Neural progenitor cell (in vitro differentiated cells): ENCODE results near the gene FJX1. TPM values are rescaled to one million over a fixed set of nuclear protein-coding genes. Genes with fewer than 3 reads are reported as not detected.

ENCODE experiments used
- DNase-seq: peaks from one replicate; pipeline ENCODE4 v3.0.0-alpha.2; 2016; ENCODE audit warnings: low spot score
- H2AFZ ChIP-seq: fragments of 200-600 bp; sonication (generic); replicated peaks from 2 replicates; pipeline ENCODE4 v1.6.1; 2016; ENCODE audit warnings: antibody characterized with exemption
- H3F3A ChIP-seq: fragments of 200-600 bp; sonication (generic); 2 replicates; pipeline ENCODE4 v1.6.1; 2016; ENCODE audit warnings: antibody characterized with exemption, low read depth
- H3K27ac ChIP-seq: fragments of 200-600 bp; sonication (generic); 2 replicates; pipeline ENCODE4 v1.5.1; 2016; ENCODE audit warnings: mild to moderate bottlenecking
- H3K27me3 ChIP-seq: fragments of 200-600 bp; sonication (generic); 2 replicates; pipeline ENCODE4 v1.6.1; 2016; ENCODE audit warnings: mild to moderate bottlenecking, moderate library complexity
- H3K36me3 ChIP-seq: fragments of 200-600 bp; sonication (generic); 2 replicates; pipeline ENCODE4 v1.5.1; 2016
- H3K4me1 ChIP-seq: fragments of 200-600 bp; sonication (generic); 2 replicates; pipeline ENCODE4 v1.6.1; 2016; ENCODE audit warnings: mixed run types
- H3K4me2 ChIP-seq: fragments of 200-600 bp; sonication (generic); 2 replicates; pipeline ENCODE4 v1.6.1; 2016
- H3K4me3 ChIP-seq: fragments of 200-600 bp; sonication (generic); 2 replicates; pipeline ENCODE4 v1.5.1; 2016
- H3K79me2 ChIP-seq: fragments of 200-600 bp; sonication (generic); 2 replicates; pipeline ENCODE4 v1.6.1; 2016; ENCODE audit warnings: low read depth
- H3K9ac ChIP-seq: fragments of 200-600 bp; sonication (generic); 2 replicates; pipeline ENCODE4 v1.6.1; 2016
- H3K9me3 ChIP-seq: fragments of 200-600 bp; sonication (generic); 2 replicates; pipeline ENCODE4 v1.5.1; 2016; ENCODE audit warnings: low read depth
- H4K20me1 ChIP-seq: fragments of 200-600 bp; sonication (generic); 2 replicates; pipeline ENCODE4 v1.6.1; 2016; ENCODE audit warnings: low read depth
- H3K27ac Mint-ChIP-seq: 3 replicates; pipeline ENCODE4 v1.8.0; 2021; ENCODE audit warnings: mixed read lengths
- H3K27me3 Mint-ChIP-seq: 2 replicates; pipeline ENCODE4 v1.8.0; 2022; ENCODE audit warnings: low read depth, mild to moderate bottlenecking, inconsistent platforms, moderate library complexity, mixed read lengths; ENCODE audit not compliant: insufficient read depth
- H3K36me3 Mint-ChIP-seq: 3 replicates; pipeline ENCODE4 v1.8.0; 2021; ENCODE audit warnings: mixed read lengths
- H3K4me1 Mint-ChIP-seq: 3 replicates; pipeline ENCODE4 v1.8.0; 2021; ENCODE audit warnings: mixed read lengths
- H3K4me3 Mint-ChIP-seq: 3 replicates; pipeline ENCODE4 v1.8.0; 2021; ENCODE audit warnings: mild to moderate bottlenecking, moderate library complexity, mixed read lengths
- H3K9me3 Mint-ChIP-seq: 3 replicates; pipeline ENCODE4 v1.8.0; 2020; ENCODE audit warnings: mixed read lengths
- CTCF ChIP-seq: fragments of 200-600 bp; sonication (generic); IDR thresholded peaks from 2 replicates; pipeline ENCODE4 v1.5.1; 2017; ENCODE audit warnings: antibody characterized with exemption, mild to moderate bottlenecking
- EZH2 ChIP-seq: fragments of 200-600 bp; sonication (generic); IDR thresholded peaks from 2 replicates; pipeline ENCODE4 v1.6.1; 2017; ENCODE audit warnings: antibody characterized with exemption, mild to moderate bottlenecking, moderate library complexity
- EZH2phosphoT487 ChIP-seq: fragments of 200-600 bp; sonication (generic); IDR thresholded peaks from 2 replicates; pipeline ENCODE4 v1.6.1; 2017; ENCODE audit warnings: antibody characterized with exemption
- total RNA-seq: library from RNA; depleted of rRNA; stranded (reverse); fragments of >200 nt; gene quantifications from 2 replicates; pipeline ENCODE4 v1.2.3, GENCODE V29; 2015; ENCODE audit warnings: low replicate concordance

Gene FJX1
- total RNA-seq, 1 donor from 2014 or later = 53.3 TPM

DNA sequence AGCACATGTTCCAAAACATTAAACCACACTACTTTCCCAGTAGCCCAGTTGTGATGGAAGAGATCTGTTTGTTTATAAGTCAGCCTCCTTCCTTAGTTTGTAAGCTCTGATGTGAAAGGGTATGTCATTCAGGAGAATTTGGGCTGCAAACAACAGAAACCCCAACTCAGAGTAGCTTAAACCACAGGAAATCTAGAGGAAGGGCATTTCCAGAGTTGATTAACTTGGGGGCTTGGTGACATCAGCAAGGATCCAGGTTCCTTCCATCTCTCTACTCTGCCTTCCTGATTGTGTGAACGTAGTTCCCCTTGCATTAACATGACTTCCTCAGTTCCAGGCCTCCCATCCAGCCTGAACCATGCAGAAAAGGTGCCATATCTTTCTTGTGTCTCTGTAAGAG is 6.5 kb upstream of the FJX1 start:
- no peak for TF ChIP-seq EZH2
- no peak for TF ChIP-seq CTCF
- no peak for TF ChIP-seq EZH2phosphoT487
- Mint-ChIP-seq H3K4me1 (peaks cover 33% of the 10 kb centered on the region), H3K27me3 (peaks cover 6% of the 10 kb centered on the region), H3K36me3 (no peaks in the 10 kb centered on the region), H3K27ac (no peak overlapping the region), H3K9me3 (peaks cover 3% of the 10 kb centered on the region), H3K4me3 (no peak overlapping the region)
- H3K36me3 ChIP-seq = no peaks in the 10 kb centered on the region
- DNase-seq = no peak
- H3K4me2 ChIP-seq = no peak overlapping the region
- H2AFZ ChIP-seq = no peak overlapping the region
- no peaks in the 10 kb centered on the region for H3K9me3 ChIP-seq
- no peaks in the 10 kb centered on the region for H3K79me2 ChIP-seq
- H3K27ac ChIP-seq = peak overlapping the region; percentile 34
- no peaks in the 10 kb centered on the region for H3K27me3 ChIP-seq
- peaks cover 53% of the 10 kb centered on the region for H3K4me1 ChIP-seq
- no peak overlapping the region for H3K4me3 ChIP-seq
- H4K20me1 ChIP-seq = no peaks in the 10 kb centered on the region
- H3F3A ChIP-seq = peaks cover 73% of the 10 kb centered on the region
- H3K9ac ChIP-seq = no peak overlapping the region

DNA sequence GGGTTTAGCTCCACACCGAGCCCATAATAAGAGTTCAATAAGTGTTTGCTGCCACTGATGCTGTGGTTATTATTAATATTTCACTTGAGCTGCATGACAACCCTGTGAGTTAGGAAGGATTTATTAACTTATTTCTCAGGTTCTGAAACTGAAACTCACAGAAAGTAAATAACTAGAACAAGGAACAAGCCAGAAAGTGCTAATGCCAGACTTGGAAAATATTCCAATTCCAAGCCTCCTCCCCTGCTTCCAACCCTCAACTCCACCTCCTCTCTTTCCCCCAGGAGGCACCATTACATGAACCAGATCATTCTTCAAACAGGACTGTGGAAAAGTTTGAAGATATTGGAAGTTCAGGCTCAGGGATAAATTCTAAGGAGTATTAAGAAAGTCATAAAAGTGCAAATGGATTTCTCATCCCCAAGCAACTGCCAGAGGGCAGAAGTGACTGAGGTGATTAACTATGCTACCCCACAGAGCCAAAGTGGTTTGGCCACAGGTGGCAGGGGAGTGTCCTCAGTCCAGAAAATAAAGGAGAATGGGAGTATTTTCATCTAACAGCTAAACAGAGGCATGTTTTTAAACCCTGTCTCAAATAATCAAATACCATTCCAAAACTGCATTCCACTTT is 3.2 kb upstream of the FJX1 start:
- Histone ChIP-seq H3K27me3 (no peaks in the 10 kb centered on the region), H4K20me1 (peaks cover 13% of the 10 kb centered on the region), H3K36me3 (no peaks in the 10 kb centered on the region), H3K4me1 (peaks cover 43% of the 10 kb centered on the region), H3K4me2 (peak overlapping the region; percentile 36), H3F3A (peaks cover 67% of the 10 kb centered on the region), H2AFZ (no peak overlapping the region), H3K9me3 (no peaks in the 10 kb centered on the region), H3K27ac (peak overlapping the region; percentile 46), H3K9ac (no peak overlapping the region), H3K4me3 (peak overlapping the region; percentile 2), H3K79me2 (peaks cover 19% of the 10 kb centered on the region)
- TF ChIP-seq CTCF = peak; percentile 4
- TF ChIP-seq EZH2 = no peak
- Mint-ChIP-seq H3K9me3 (peaks cover 3% of the 10 kb centered on the region), H3K27me3 (peaks cover 10% of the 10 kb centered on the region), H3K27ac (peak overlapping the region; percentile 61), H3K4me1 (peaks cover 32% of the 10 kb centered on the region), H3K4me3 (no peak overlapping the region), H3K36me3 (no peaks in the 10 kb centered on the region)
- DNase-seq = peak; percentile 39

DNA sequence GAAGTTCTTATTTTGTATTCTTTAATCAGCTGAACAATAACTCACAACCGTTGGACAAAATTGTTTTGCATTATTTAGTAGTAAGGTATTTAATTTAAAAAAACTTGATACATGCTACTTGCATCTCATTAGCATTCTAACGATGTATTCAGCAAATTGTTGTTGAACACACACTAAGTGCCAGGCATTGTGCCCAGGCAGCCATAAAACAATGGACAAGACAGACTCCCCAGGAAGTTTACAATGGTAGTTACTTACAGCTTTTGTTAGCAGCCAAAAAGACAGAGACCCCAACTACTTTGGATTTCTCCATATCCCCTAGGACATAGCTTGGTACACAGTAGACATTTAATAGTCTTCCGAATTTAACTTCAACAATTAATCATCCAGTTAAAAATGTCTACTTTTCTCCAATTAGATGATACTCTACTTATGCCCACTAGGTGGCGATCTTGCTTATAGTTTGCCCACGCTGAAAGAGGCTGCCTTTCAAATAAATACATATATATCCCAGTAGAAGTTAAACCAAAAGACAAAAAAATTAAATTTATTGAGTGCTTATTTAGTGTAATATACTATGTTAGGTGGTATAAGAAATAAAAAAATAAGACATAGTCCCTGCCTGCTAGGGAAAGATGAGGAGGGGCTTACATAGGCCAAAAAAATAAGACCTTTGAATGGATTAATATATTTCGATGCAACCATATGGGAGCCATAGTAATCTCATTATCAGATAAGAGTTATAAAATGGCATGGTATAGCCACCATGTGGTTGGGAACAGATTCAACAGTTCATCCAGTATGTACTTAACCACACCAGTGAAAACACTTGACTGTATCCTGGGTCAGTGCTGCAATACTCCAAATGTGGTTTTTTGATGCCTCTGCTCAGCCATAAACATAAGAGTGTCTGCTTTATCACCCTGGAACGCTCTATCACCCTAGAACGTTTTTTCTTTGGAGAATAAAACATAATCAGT is 2.0 kb upstream of the FJX1 start:
- H3K4me1 ChIP-seq = peaks cover 38% of the 10 kb centered on the region
- no peaks in the 10 kb centered on the region for H3K27me3 ChIP-seq
- H3K27me3 Mint-ChIP-seq = peaks cover 12% of the 10 kb centered on the region
- H3K4me3 Mint-ChIP-seq = peak overlapping the region; percentile 91
- no peak overlapping the region for H2AFZ ChIP-seq
- H4K20me1 ChIP-seq = peaks cover 25% of the 10 kb centered on the region
- no peaks in the 10 kb centered on the region for H3K36me3 ChIP-seq
- H3K4me2 ChIP-seq = peak overlapping the region; percentile 90
- peaks cover 3% of the 10 kb centered on the region for H3K36me3 Mint-ChIP-seq
- H3K9me3 Mint-ChIP-seq = peaks cover 3% of the 10 kb centered on the region
- no peak overlapping the region for H3K9ac ChIP-seq
- peak overlapping the region; percentile 46 for H3K27ac ChIP-seq
- DNase-seq = peak; percentile 70
- TF ChIP-seq CTCF (peak; percentile 95), EZH2 (no peak)
- peaks cover 62% of the 10 kb centered on the region for H3F3A ChIP-seq
- peaks cover 31% of the 10 kb centered on the region for H3K79me2 ChIP-seq
- peak overlapping the region; percentile 2 for H3K4me3 ChIP-seq
- H3K4me1 Mint-ChIP-seq = peaks cover 40% of the 10 kb centered on the region
- H3K9me3 ChIP-seq = no peaks in the 10 kb centered on the region
- no peak overlapping the region for H3K27ac Mint-ChIP-seq
